GM19240 (cell line): ENCODE measurements around the gene EDDM3A.

ENCODE experiments used
- DNase-seq: peaks from one replicate; pipeline ENCODE4 v3.0.0; 2011; ENCODE audit warnings: low spot score; ENCODE audit not compliant: insufficient read length

EDDM3A gene

DNA sequence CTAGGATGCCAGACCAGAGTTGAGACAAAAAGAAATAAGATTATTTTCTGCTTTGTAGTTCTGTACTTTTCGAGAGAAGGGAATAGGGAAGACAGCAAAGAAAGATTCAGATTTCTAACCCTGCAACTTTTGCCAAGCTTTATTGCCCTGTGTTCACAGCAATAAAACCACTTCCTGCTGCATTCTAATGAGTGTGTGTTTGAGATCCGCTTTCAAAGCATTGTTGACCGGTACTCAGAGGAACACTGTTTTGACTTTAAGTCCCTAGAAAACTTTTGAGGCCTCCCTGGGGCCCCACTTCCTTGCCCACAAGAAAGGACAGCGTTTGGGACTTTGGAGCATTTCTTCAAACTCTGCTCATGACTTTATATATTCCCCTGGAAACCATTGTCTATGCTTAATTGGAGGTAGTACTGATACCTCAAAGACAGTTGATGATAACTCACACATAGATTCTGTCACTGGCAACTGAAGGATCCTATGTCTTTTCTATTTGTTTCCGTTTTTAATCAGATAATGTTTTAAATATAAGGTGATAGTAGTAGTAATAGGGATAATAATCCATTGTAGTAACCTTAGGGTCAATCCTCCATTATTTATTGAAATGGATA lies 36.7 kb downstream of the EDDM3A start:
- no peak for DNase-seq

DNA sequence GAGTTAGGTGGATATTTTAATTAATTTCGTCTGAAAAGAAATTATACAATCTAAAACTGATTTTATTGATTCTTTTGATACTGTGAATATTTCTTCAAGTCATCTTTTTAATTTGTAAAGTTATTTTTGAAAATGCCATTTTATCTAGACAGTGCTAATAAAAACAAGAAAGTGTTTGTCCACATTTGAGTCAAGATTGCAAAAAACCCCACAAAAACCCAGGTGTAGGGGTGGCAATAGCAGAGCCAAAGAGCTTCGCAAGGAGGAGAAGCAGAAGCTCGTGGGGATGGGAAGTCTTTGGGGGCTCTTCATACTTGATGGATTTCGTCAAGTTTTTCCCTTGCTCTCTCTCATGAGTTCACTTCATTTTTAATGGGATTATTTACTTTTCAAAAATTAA lies 41.3 kb downstream of the EDDM3A start:
- no peak for DNase-seq

DNA sequence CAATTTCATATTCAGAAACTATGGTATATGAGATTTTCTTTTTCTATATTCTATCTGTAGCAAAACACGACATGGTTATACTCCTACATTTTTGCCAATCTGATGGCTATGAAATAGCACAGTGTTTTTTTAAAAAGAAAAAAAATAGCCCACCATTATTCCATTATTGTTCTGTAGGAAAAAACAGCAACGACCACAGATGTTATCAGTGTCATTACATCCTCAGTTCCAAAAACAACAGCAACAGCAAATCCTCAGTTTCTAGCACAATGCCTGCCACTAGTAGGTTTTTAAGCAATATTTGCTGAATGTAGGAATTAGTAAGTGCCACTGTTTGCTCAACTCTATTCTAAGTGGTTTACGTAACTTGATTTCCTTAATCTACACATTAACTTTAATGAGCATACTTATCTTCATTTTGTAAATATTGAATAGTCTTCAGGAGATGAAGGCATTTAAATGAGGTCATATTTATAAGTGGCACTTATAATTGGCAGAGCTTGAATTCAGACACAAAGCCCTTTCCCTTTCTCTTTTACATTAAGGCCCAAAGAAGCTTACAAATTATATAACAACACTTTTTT lies 43.6 kb downstream of the EDDM3A start:
- DNase-seq = no peak

DNA sequence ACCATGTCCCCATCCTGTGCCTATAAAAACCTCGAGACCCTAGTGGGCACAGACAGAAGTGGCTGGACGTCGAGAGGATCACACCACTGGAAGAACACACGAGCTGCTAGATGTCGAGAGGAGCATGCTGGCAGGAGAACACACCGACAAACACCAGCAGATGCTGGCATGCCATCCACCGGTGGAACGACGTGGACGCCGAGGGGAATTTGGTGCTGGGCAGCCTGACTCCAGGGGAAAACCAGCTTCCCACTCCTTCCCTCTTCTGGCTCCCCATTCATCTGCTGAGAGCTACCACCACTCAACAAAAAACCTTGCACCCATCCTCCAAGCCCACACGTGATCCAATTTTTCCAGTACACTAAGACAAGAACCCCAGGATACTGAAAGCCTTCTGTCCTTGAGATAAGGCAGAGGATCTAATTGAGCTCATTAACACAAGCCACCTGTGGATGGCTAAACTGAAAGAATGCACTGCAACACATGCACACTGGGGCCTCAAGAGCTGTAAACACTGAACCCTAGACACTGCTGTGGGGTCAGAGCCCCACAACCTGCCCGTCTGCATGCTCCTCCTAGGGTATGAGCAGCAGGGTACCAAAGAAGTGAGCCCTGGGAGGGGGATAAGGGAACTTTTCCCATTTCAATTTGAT lies 44.9 kb downstream of the EDDM3A start:
- DNase-seq = no peak

DNA sequence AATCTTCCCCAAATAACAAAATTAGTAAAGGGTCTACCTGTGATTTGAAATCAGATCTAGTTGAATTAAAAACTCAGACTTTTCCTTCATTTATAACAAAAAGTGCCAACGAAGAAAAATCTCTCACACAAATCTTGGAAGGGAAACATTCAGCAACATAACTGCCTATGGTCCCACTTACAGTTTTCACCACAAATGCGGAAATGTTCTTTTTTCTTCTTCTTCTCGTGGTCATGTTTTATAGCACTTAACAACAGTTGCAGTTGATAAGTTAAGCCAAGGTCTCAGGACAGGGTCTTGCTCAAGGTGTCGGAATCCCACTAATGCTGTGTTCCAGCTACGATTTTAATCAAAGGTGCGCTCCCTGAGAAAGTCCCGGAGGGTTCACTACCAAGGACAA lies 45.5 kb downstream of the EDDM3A start:
- no peak for DNase-seq

DNA sequence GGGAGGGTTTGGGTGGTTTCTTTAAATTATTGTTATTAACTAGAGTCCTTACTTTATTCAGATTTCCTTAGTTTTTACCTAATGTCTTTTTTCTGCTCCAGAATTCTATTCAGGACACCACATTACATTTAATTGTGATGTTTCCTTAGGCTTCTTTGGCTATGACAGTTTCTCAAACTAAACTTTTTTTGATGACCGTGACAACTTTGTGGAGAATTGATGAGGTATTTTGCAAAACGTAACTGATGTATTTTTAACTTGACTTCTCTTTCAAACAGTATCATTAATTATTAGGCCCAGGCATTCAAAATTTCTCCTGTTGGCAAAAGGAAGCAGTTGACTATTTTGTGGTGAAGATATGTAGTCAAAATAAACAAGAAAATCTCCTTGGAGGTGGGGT lies 45.9 kb downstream of the EDDM3A start:
- DNase-seq = no peak

DNA sequence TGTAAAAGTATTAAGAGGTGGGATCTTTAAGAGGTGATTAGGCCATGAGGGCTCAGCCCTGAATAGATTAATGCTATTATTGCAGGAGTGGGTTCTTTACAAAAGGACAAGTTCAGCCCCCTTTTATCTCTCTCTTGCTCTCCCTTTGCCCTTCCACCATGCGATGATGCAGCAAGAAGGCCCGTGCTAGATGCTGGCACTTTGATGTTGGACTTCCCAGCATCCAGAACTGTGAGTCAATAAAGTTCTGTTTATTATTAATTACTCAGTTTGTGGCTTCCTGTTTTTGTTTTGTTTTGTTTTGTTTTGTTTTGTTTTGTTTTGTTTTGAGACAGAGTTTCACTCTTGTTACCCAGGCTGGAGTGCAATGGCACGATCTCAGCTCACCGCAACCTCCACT lies 46.9 kb downstream of the EDDM3A start:
- no peak for DNase-seq

DNA sequence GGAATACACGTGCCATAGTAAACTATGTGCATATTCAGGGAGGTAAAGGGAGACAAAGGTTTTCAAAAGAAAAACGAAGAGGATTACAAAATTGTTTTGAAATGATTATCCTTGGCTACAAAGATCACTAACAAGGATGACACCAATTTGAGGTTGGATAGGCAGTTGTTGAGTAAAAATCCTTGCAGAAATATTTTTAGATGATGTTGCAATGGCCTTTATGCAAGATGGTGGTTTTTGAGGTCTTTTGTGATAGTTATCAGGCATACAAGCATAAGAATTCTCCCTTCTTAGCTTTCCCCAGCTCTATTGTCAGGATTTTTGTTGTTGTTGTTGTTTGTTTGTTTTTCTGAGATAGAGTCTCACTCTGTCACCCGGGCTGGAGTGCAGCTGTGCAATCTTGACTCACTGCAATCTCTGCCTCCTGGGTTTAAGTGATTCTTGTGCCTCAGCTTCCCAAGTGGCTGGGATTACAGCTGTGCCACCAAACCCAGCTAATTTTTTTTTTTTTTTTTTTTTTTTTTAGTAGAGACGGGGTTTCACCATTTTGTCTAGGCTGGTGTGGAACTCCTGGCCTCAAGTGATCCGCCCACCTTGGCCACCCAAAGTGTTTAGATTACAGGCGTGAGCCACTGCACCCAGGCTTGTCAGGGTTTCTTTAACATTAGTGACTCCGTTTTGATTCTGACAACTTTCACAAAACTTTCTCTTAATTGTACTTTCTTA lies 49.1 kb downstream of the EDDM3A start:
- DNase-seq = no peak

DNA sequence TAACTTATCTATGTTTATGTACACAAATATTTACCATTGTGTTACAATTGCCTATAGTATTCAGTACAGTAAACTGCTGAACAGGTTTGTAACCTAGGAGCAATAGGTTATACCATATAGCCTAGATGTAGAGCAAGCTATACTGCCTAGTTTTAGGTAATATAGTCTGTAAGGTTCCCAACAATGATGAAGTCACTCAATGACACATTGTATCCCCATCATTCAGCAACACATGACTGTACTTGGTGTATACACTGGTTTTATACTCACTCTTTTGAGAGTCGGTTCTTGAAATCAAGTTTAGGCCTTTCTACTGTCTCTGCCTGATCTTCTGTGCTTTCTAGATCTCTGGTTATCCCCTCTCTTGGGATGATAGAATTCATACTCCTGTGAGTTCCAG lies 51.5 kb downstream of the EDDM3A start:
- DNase-seq = no peak
